GM19193 (cell line): ENCODE measurements around the gene NINJ2.

ENCODE experiments used
- POLR2A ChIP-seq: IDR thresholded peaks from 4 replicates; pipeline ENCODE4 v1.6.1; 2011; ENCODE audit not compliant: insufficient read depth, insufficient read length; ENCODE audit errors: extremely low read depth

Gene NINJ2

GRCh38 chr12:546920-547845 lies 116.1 kb downstream of the NINJ2 start:
- TF ChIP-seq POLR2A: no peak

- no peak for TF ChIP-seq POLR2A
These were observed 116.9 kb downstream of the NINJ2 start for GRCh38 chr12:546265-546919.

GRCh38 chr12:545835-546234 lies 117.4 kb downstream of the NINJ2 start:
- TF ChIP-seq POLR2A: no peak

- no peak for TF ChIP-seq POLR2A
These were observed 118.2 kb downstream of the NINJ2 start for GRCh38 chr12:544941-545635.

GRCh38 chr12:544142-544541 lies 119.1 kb downstream of the NINJ2 start:
- TF ChIP-seq POLR2A: no peak

- no peak for TF ChIP-seq POLR2A
These were observed 120.2 kb downstream of the NINJ2 start for GRCh38 chr12:543114-543451.

- no peak for TF ChIP-seq POLR2A
These were observed 120.7 kb downstream of the NINJ2 start for GRCh38 chr12:542395-543113.

GRCh38 chr12:541676-542324 lies 121.4 kb downstream of the NINJ2 start:
- TF ChIP-seq POLR2A: no peak

- no peak for TF ChIP-seq POLR2A
These were observed 123.5 kb downstream of the NINJ2 start for GRCh38 chr12:539540-540310.

- no peak for TF ChIP-seq POLR2A
These were observed 124.3 kb downstream of the NINJ2 start for GRCh38 chr12:538731-539539.

GRCh38 chr12:537772-538171 lies 125.5 kb downstream of the NINJ2 start:
- no peak for TF ChIP-seq POLR2A

- TF ChIP-seq POLR2A: no peak
These were observed 126.4 kb downstream of the NINJ2 start for GRCh38 chr12:536751-537245.

GRCh38 chr12:535396-535795 lies 127.8 kb downstream of the NINJ2 start:
- no peak for TF ChIP-seq POLR2A
